ENCODE results near the gene HASPIN. TPM values are rescaled to one million over a fixed set of nuclear protein-coding genes. Genes with fewer than 3 reads are reported as not detected.

HASPIN gene
- 0.30 TPM for total RNA-seq
- long read RNA-seq, partial matches to known transcripts: 0 of 1 reads
- long read RNA-seq, other reads (novel, unspliced or antisense): 0 of 1 reads

- peak; percentile 96 for DNase-seq (ENCODE audit: low spot score)
- intact Hi-C loops (cut with DNase I): no loop called here
Measured at GRCh38 chr17:3723556-3724377, at the start of gene HASPIN. Gene HASPIN (plus strand): TSS chr17:3723903. CDS start chr17:3723936, 33 bp downstream.

GRCh38 chr17:3675886-3676285 lies 47.8 kb upstream of the HASPIN start:
- intact Hi-C loops (cut with DNase I): no loop called here
- DNase-seq (ENCODE audit: low spot score): no peak

GRCh38 chr17:3678095-3678820 lies 45.4 kb upstream of the HASPIN start:
- DNase-seq (ENCODE audit: low spot score): no peak
- intact Hi-C loops (cut with DNase I): no loop called here

- intact Hi-C loops (cut with DNase I): no loop called here
- DNase-seq (ENCODE audit: low spot score): no peak
Measured at GRCh38 chr17:3678821-3679530, 44.7 kb upstream of the HASPIN start.

- intact Hi-C loops (cut with DNase I): no loop called here
Measured at GRCh38 chr17:3679531-3680126, 44.1 kb upstream of the HASPIN start.

GRCh38 chr17:3681057-3681456 lies 42.6 kb upstream of the HASPIN start:
- no peak for DNase-seq (ENCODE audit: low spot score)
- intact Hi-C loops (cut with DNase I): no loop called here

More at GRCh38 chr17:3679531-3680126, 44.1 kb upstream of the HASPIN start:
- no peak for DNase-seq (ENCODE audit: low spot score)

- DNase-seq (ENCODE audit: low spot score): no peak
- intact Hi-C loops (cut with DNase I): no loop called here
Measured at GRCh38 chr17:3681565-3681964, 42.1 kb upstream of the HASPIN start.

GRCh38 chr17:3682033-3682432 lies 41.7 kb upstream of the HASPIN start:
- intact Hi-C loops (cut with DNase I): no loop called here
- no peak for DNase-seq (ENCODE audit: low spot score)

GRCh38 chr17:3683054-3683511 lies 40.6 kb upstream of the HASPIN start:
- intact Hi-C loops (cut with DNase I): no loop called here
- no peak for DNase-seq (ENCODE audit: low spot score)

- DNase-seq (ENCODE audit: low spot score): no peak
- intact Hi-C loops (cut with DNase I): no loop called here
Measured at GRCh38 chr17:3685174-3685573, 38.5 kb upstream of the HASPIN start.

- intact Hi-C loops (cut with DNase I): no loop called here
- DNase-seq (ENCODE audit: low spot score): no peak
Measured at GRCh38 chr17:3688027-3688553, 35.6 kb upstream of the HASPIN start.

- intact Hi-C loops (cut with DNase I): no loop called here
- no peak for DNase-seq (ENCODE audit: low spot score)
Measured at GRCh38 chr17:3688852-3689261, 34.8 kb upstream of the HASPIN start.

- no peak for DNase-seq (ENCODE audit: low spot score)
- intact Hi-C loops (cut with DNase I): no loop called here
Measured at GRCh38 chr17:3689262-3690093, 34.2 kb upstream of the HASPIN start.

GRCh38 chr17:3690094-3690715 lies 33.5 kb upstream of the HASPIN start:
- DNase-seq (ENCODE audit: low spot score): no peak
- intact Hi-C loops (cut with DNase I): no loop called here

GRCh38 chr17:3691617-3692067 lies 32.1 kb upstream of the HASPIN start:
- no peak for DNase-seq (ENCODE audit: low spot score)
- intact Hi-C loops (cut with DNase I): no loop called here

- no peak for DNase-seq (ENCODE audit: low spot score)
- intact Hi-C loops (cut with DNase I): no loop called here
Measured at GRCh38 chr17:3692346-3692745, 31.4 kb upstream of the HASPIN start.

- intact Hi-C loops (cut with DNase I): no loop called here
- DNase-seq (ENCODE audit: low spot score): no peak
Measured at GRCh38 chr17:3693141-3693540, 30.6 kb upstream of the HASPIN start.

GRCh38 chr17:3693829-3694231 lies 29.9 kb upstream of the HASPIN start:
- DNase-seq (ENCODE audit: low spot score): no peak
- intact Hi-C loops (cut with DNase I): no loop called here

All from cardiac septum (tissue), 1 donor.